HG02642 (cell line): Measurements from ENCODE around the gene ELOB.
A peak's percentile ranks its signal among the peaks of the same experiment; 100 is the strongest.

ENCODE experiments used
- ATAC-seq: cut with Tn5 transposase; IDR thresholded peaks from one replicate; pipeline ENCODE4 v1.9.1; 2021; ENCODE audit warnings: mild to moderate bottlenecking; ENCODE audit not compliant: unreplicated experiment, poor library complexity

Gene ELOB

GRCh38 chr16:2777231-2777902, at the start of gene ELOB:
Gene ELOB (minus strand): TSS chr16:2777280. CDS start chr16:2777239, 41 bp downstream.
- ATAC-seq, result peak; percentile 85

DNA sequence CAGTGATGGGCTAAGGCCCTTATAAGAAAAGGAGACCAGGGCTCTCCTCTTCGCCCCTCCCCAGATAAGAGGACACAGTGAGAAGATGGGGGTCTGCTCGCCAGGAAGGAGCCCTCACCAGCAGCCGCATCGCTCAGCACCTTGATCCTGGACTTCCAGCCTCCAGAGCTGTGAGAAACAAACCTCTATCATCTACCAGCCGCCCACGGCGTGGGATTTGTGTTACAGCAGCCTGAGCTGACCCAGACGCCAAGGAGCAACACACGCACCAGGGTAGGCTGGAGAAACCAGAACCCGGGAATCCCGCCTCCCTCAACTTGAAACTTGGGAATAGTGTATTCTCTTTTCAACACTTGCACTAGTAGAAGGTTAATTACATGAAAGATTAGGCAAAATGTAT, 48.8 kb upstream of the ELOB start:
- no peak for ATAC-seq

DNA sequence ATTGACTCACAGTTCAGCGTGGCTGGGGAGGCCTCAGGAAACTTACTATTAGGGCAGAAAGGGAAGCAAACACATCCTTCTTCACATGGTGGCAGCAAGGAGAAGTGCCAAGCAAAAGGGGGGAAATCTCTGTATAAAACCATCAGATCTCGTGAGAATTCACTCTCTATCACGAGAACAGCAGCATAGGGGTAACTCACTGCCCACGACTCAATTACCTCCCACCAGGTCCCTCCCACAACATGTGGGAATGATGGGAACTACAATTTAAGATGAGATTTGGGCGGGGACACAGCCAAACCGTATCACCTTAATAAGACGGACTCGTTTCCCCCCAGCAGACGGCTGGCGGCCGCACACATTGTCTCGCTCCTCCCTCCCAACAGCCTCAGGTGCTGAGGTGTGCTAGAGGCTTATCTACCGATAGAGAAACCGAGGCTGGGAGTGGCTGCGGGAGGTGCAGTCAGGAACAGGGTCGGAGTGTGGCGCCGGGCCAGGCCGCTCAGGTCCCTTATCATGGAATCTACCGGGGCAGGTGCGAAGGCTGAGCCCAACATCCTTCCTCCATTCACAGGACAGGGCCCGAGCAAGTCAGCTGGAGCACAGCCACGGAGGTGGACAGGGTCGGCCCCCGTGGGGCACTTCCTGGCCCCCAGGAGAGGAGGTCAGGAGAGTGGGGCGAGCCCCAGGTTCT, 48.1 kb upstream of the ELOB start:
- ATAC-seq, result no peak

GRCh38 chr16:2824626-2825025, 47.5 kb upstream of the ELOB start:
- ATAC-seq, result no peak

GRCh38 chr16:2822496-2822895, 45.4 kb upstream of the ELOB start:
- no peak for ATAC-seq

GRCh38 chr16:2822158-2822495, 45.0 kb upstream of the ELOB start:
- no peak for ATAC-seq

GRCh38 chr16:2821487-2822157, 44.5 kb upstream of the ELOB start:
- no peak for ATAC-seq

DNA sequence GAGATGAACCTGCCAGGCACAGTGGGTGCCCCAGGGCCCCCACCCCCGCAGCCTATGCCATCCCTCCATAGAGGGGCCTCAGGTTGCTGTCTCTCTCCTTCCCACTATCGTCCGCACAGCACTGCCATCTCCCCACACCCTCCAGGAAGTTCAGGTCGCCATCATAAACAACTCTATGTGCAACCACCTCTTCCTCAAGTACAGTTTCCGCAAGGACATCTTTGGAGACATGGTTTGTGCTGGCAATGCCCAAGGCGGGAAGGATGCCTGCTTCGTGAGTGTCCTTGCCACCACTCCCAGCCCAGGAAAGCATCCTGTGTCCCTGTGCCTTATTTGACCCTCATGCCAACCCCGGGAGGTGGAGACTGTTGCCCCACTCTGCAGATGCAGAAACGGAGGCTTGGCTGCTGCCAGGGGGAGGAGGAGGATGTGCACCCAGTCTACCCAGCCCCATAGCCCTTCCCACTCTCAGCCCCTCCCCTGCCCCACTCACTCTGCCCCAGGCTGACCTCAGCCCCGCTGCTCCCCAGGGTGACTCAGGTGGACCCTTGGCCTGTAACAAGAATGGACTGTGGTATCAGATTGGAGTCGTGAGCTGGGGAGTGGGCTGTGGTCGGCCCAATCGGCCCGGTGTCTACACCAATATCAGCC, 43.9 kb upstream of the ELOB start:
- ATAC-seq, result no peak

GRCh38 chr16:2819939-2820835, 43.1 kb upstream of the ELOB start:
- no peak for ATAC-seq

GRCh38 chr16:2819179-2819938, 42.3 kb upstream of the ELOB start:
- no peak for ATAC-seq

DNA sequence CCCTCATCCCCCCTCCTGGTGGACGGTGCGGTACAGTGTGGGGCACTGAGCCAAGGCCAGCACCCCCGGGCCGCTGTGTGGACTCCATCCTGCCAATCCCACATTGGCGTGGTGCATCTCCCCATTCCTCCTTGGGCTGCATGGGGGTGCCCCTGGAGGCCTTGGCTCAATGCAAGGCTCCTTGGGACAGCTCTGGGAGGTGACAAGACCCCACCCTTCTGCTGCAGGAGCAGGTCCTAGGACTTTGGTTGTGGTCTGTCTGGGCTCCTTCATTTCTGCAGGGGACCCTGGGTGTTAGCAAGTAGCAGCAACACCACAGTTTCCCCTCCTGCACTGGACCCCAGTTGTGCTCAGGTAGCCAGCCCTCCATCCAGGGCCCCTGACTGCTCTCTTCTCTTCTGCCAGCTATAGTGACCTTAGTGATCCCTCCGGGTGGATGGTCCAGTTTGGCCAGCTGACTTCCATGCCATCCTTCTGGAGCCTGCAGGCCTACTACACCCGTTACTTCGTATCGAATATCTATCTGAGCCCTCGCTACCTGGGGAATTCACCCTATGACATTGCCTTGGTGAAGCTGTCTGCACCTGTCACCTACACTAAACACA, 41.3 kb upstream of the ELOB start:
- no peak for ATAC-seq

DNA sequence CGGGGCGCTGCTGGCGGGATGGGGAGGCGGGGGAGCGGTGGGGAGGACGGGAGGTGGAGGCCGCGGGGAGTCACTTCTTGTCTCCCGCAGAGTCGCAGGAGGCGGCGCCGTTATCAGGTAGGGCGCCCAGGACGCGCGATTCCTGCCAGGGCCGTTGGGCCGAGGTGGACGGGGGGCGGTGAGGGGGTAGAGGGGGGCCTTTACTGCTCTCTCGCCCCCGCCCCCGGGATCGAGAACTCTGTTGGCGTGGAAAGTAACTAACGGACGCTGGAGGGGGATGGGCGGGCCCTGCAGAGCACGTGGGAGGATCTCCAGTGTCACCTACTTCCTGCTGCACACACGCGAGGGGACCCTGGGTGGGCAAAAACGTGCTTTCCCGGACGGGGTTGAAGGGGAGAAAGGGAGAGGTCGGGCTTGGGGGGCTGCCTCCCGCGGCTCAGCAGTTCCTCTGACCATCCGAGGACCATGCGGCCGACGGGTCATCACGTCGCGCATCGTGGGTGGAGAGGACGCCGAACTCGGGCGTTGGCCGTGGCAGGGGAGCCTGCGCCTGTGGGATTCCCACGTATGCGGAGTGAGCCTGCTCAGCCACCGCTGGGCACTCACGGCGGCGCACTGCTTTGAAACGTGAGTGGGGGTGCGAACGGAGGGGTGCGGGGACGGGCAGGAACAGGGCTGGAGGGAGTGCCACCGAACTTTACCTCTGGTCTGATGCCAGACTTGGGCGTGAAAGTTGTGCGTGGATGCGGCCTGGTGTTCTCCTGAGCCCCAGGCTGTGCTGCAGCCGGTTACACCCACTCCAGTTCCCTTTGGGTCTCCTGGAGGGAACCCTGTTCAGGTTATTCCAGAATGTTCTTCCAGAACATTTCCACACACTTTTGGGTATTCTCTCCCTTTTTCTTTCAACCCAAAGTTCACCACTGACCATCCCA, 40.5 kb upstream of the ELOB start:
- no peak for ATAC-seq

- ATAC-seq, result no peak
These were observed 39.8 kb upstream of the ELOB start, which contains the start of gene PRSS21 for GRCh38 chr16:2816751-2817339. Gene PRSS21 (plus strand): TSS chr16:2817237. CDS start chr16:2817269, 32 bp downstream.

GRCh38 chr16:2815299-2815771, 38.3 kb upstream of the ELOB start:
- ATAC-seq, result no peak

DNA sequence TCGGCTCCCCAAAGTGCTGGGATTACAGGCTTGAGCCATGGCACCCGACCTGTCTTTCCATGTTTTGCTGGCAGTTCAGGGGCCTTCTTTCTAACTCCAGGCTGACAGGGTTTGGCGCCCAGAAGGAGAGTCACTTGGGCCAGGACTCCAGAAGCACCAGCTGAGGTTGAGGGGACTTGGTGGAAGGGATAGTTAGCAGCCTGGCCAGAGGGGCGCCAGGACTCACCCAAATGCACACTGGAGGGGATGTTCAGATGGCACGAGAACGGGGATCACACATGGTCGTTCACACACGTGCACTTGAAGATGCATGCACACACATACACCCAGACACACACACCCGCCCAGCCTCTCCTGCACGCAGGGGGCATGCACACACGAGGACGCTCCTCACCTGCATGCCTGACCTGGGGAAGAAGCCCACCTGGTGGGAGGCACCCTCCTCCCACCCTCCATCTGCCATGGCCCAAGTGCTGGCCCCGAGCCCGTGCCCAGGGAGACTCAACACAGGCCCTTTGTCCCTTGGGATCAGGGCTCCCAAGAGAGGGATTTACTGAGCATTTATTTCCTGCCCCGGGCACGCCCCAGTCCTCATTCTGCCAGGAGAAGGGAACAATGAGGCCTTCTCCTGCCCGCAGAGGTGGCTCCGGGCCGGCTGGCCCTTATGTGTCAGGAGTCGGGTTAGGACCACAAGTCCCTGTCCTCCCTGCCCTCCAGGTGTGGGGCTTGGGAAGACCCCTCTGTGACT, 37.6 kb upstream of the ELOB start:
- no peak for ATAC-seq

GRCh38 chr16:2813771-2814221, 36.7 kb upstream of the ELOB start:
- ATAC-seq, result no peak
